Measurements from ENCODE around the gene RPL27.

Gene RPL27

DNA sequence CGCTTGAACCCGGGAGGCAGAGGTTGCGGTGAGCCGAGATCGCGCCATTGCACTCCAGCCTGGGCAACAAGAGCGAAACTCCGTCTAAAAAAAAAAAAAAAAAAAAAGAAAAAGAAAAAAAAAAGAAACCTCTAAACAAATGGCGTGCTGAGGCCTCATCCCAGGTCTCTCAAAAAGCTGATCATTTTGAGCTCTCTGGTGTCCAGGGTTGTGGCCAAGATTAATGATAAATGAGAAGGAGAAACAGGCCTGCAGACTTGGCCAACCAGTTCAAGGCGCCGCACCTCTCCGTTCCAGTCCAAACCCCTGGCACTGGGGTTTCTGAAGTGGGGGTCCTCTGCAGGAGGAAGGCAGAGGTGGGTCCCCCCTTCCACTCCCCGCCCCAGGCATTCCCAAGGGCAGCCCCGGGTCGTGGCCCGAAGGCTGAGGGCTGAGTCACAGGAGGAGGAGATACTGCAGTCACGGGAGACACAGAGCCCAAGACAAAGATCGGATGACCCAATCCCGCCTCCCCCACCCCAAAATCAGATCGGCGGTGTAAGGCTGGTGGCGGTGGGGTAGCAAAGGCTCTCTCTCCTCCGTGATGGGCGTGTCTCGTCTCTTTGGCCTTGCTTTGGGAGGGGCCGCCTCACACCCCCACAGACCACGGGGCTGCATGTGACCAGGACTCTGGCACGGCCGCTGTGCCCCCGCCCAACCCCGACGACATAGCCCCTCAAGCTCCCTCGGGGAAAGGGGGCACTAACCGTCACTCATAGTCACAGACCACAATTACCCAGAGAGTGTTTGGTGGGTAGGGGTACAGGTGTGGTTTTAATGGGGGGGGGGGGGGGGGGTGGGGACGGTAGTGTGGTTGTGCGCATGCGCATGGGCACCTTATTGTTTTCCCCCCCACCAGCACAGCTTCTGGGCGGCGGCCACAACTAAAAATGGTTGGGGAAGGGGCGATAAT lies 22.8 kb downstream of the RPL27 start:
- in situ Hi-C loops (cut with MboI; ENCODE audit: low sequenced_read_pairs) = no loop called here

DNA sequence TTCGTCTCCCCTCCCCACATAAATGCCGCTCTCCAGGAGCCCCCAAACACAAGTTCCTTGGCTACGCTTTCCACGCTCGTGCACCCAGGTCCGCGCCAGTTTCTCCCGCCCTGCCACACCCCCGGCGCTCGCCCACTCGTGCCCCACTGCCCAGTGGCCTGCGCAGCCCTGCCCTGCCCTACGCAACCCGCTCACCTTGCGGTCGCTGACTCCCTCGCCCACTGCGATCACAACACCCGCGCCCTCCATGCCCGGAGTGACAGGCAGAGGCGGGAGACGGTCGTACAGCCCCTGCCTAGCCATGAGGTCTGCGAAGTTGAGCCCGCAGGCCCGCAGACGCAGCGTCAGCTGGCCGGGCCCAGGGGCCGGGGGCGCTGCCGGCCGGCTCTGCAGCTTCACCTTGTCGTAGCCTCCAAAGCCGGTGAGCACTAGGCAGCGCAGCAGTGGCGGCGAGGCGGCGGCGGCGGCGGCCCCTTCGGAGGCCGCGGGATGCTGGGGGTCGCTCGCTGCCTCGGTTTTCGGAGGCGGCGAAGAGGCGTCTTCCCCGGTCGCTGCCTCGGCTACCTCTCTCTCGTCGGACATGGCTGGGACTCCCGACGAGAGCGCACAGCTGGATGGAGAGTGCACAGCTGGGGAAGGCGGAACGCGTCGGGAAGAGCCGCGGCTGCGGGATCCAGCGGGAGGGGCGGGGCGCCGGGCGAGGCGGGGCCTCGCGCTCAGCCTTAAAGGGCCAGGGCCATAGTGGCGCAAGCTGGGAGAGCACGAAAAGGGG lies 23.7 kb downstream of the RPL27 start, which contains the start of gene VAT1:
Gene VAT1 (minus strand): TSS at position 645 of the 772 bp plus-strand sequence. CDS start 63 bp downstream, at position 582.
- in situ Hi-C loops (cut with MboI; ENCODE audit: low sequenced_read_pairs) = no loop called here

DNA sequence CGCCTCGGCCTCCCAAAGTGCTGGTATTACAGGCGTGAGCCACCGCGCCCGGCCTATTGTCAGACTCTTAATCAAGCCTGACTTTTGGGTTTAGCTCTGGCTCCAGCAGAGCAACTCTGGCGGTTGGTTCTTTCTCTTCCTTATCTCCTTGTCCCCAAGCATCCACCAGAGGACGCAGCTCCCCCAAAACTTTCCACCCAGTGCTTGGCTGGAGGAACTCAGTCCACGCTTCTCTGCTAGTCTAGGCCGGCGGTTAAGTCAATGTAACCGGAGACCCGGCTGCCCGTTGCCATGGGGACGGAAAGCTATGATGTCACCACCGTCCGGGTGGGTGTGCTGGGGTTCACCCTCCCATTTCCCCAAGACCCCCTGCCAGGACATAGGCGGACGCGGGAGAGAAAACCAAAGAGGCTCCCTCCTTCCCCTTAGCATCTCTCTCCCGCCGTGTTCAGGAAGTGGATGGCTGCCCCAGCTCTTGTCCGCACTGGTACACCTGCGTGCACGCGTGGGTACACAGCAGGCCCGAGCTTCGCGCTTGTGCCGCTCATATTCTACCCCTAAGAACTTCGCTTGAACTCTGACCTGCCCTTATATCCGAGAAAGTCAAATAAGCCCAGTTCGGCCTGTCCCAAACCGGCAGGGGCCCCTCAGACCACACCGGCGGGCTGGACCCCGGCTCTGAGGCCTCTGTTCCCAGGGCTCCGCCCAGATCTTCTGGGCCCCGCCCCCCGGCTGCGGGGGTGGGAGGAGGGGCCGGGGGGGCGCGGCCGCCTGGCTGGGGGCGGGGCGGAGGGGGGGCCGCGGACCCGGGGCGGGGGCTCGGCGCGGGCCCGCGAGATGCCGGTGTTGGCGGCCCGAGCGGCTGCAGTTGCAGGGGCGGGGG lies 26.4 kb downstream of the RPL27 start, which contains the start of gene RND2:
Gene RND2 (plus strand): TSS at position 825 of the 883 bp plus-strand sequence. CDS start 117 bp downstream, outside the sequence.
- in situ Hi-C loops (cut with MboI; ENCODE audit: low sequenced_read_pairs) = no loop called here

DNA sequence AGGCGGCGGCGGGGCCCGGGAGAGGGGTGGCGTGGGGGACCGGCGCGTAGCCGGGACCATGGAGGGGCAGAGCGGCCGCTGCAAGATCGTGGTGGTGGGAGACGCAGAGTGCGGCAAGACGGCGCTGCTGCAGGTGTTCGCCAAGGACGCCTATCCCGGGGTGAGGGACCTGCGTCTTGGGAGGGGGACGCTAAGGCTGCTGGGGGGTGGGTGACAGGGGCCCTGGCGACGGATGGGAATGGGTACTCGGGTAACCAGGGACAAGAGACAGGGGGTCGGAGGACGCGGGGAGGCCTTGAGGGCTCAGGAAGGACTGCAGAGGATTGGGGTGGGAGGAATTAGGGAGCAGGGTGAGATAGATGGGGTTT lies 27.1 kb downstream of the RPL27 start:
- in situ Hi-C loops (cut with MboI; ENCODE audit: low sequenced_read_pairs) = no loop called here

DNA sequence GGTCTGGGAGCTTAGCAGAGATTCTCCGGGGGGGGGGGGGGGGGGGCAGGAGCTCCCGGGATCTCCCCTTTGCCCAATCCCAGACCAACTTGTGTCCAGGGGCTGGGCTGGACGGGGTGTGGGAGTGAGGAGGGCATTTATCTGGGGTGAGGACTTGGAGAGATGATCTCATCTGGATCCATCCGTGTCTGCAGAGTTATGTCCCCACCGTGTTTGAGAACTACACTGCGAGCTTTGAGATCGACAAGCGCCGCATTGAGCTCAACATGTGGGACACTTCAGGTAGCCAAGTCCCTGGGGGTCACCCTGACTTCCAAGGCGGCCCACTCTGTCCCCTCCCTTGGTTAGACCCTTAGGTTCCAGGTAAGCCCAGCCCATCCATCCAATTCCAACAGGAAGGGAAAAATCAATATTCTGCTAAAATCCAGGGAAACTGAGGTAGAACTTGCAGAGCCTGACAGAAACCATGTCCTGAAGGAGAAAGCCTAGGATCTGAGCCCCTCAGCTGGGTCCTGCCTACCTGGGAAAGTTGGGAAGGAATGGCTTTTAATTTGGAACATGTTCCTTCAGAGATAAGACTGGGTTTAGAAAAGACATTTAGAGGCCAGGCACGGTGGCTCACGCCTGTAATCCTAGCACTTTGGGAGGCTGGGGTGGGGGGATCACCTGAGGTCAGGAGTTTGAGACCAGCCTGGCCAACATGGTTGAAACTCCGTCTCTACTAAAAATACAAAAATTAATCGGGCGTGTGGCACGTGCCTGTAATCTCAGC lies 27.7 kb downstream of the RPL27 start:
- in situ Hi-C loops (cut with MboI; ENCODE audit: low sequenced_read_pairs) = no loop called here

DNA sequence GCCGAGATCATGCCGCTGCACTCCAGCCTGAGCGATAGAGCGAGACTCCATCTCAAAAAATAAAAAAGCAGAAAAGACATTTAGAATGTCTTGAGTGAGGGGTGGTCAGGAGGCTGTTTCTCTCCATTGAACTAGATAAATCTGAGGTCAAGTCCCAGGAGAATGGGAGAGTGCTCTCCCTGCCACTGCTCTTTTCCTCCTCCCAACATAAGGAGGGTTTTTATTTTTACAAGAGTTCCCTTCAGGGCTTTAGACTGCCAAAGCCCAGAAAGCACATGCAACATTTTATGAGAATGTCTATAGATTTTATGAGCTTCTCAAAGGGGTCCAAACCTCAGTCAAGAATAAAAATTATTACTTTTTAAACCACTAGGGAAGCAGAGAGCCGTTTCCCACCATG lies 28.4 kb downstream of the RPL27 start:
- in situ Hi-C loops (cut with MboI; ENCODE audit: low sequenced_read_pairs) = no loop called here

DNA sequence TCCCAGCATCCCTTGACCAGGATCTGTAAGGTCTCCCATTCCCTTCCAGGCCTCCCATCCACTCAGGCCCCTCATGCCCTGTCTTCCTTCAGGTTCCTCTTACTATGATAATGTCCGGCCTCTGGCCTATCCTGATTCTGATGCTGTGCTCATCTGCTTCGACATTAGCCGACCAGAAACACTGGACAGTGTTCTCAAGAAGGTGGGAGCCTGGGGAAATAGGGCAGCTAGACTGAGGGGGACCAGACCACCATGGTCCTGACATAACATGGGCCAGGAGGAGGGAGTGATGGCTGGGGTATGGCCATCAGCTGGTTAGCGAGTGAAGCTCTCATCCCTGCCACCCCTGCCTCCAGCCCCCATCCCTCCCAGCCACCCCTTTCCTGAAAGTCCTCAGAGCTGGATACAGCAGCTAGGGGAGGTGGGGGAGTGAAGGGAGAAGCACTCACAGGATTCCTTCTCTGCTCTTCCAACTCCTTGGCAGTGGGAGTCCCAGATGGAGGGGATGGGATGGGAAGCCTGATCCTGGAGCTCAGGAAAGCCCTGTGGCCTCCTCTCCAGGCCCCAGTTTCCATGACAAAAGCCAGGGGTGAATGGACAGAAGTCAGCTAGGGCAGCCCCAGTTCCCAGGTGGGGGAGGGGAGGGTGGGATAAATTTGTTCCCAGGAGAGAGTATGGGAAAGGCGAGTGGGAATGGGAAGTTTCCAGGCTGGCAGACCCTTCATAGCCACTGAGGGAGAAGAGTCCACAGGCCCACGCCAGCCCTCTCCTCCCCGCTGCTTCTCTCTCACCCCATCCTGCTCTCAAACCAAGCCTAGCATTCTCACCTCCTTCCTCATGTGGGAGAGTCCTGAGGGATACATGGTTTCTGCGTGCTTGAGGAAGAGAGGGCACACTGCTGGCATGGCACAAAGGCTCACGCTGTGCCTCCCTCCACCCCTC lies 29.1 kb downstream of the RPL27 start:
- in situ Hi-C loops (cut with MboI; ENCODE audit: low sequenced_read_pairs) = no loop called here

DNA sequence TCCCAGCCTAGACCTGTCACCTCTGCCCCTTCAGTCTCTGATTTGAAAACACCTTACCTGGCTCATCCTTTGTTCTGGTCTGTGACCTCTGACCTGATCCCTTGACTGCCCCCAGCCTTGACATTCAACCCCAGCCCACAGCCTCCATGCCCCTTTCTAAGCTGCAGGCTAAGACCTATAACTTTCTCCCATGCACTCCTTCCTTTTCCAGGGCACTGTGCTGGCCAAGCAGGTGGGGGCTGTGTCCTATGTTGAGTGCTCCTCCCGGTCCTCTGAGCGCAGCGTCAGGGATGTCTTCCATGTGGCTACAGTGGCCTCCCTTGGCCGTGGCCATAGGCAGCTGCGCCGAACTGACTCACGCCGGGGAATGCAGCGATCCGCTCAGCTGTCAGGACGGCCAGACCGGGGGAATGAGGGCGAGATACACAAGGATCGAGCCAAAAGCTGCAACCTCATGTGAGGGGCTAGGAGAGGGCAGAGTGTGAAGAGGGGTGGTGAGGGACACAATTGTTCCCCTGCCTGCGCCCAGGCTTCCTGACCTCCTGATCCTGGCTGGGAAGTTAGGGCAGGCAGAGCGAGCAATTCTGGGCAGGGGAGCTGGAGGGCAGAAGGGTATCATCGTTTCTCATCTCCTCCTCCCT lies 30.1 kb downstream of the RPL27 start:
- in situ Hi-C loops (cut with MboI; ENCODE audit: low sequenced_read_pairs) = no loop called here

DNA sequence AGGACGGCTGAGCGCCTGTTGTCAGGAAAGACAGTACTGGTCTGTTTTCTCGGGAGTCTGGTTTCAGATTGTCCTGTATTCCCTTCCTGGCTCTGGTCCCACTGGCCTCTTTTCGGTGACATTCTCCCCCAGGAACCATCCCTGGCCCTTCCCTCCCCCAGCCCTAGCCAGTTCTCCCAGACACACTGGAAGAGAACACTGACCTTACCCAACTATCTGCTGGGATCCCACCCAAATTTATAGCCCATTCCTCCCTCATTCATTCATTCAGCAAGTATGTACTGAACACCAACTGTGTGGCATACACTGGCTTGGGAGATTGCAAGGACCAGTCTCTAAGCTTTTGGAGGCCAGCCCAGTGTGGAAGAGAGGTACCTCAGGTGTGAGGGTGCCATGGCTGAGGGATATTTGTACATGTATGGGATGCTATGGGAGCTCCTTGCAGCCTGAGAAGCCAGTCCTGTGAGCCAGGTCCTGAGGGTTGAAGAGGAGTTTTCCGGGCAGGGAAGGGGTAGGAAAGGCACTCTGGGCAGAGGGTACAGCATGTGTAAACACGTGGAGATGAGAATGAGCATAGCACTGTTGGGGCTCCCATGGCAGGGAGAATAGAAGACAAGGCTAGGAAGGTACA lies 32.0 kb downstream of the RPL27 start:
- in situ Hi-C loops (cut with MboI; ENCODE audit: low sequenced_read_pairs) = no loop called here

DNA sequence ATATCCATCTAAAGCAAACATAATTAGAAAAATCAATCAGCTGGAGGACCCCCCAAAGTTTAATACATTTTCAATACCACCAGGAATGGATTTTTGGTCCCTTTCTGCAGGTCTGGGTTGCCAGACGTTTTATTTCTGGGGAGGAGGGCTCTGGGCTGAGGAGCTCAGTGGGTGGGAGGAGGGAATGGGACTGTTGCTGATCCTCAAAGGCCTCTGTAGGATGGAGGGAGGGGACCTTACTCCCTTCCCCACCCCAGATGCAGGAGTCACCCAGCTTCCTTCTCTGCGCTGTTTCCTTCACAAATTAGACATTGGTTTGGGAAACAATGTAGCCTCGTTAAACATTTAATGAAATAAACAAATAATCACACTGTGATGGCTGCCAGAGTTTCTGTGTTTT lies 33.4 kb downstream of the RPL27 start:
- in situ Hi-C loops (cut with MboI; ENCODE audit: low sequenced_read_pairs) = no loop called here

DNA sequence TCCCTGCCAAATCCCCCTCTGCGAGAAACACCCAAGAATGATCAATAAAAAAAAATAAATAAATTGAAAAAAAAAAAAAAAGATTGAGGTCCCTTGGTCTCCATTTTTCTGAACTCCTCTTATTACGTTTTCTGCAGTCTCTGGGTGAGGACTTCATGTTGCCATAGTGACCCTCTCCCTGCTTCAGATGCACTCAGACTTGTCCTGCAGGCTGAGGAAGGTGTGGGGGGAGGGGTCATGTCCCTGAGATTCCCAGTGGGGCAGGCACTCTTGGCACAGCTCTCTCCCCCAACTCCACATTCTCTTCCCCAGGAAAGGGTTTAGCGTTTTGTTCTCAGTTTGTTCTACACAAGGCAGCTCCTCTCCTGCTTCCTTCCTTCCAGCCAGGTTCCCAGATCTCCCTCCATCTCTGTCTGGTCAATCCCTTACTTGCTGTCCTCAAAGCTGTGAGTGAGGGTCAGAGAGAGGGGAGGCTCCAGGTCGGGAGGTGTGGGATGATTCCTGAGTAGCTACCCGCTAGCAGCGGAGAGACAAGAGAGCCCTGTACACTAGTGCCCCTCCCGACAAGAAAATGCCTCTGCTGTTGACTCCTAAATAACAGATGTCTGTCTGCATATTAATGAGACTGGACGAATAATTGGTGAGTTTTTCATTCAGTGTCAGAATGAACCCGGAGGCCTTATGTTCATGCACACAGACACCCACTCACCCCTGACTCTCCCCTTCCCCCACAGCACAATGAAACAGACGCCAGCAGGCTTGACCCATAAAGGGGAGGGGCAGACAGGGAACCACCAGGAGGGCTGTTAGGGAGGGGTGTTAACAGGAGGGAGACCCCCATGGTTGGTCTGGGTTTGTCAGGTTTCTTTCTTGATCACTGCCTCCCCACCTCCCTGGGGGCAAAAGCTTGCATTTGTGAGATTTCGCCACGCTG lies 36.0 kb downstream of the RPL27 start:
- in situ Hi-C loops (cut with MboI; ENCODE audit: low sequenced_read_pairs) = no loop called here

DNA sequence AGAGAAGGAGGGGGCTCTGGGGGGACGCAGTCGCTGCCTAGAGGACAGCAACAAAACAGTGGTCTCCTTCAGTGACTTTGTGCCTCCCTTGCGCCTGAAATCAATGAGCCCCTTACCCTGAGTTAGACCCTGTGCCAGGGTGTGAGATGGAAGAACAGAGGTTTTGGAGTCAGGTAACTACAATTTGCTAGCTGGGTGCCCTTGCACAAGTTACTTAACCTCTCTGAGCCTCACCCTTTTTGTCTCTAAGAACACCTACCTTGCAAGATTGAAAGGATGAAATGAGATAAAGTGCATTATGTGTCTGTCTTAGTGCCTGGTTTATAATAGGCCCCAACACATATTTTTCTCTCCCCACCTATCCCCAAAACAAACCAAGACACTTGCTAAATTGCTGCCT lies 36.7 kb downstream of the RPL27 start:
- in situ Hi-C loops (cut with MboI; ENCODE audit: low sequenced_read_pairs) = no loop called here

DNA sequence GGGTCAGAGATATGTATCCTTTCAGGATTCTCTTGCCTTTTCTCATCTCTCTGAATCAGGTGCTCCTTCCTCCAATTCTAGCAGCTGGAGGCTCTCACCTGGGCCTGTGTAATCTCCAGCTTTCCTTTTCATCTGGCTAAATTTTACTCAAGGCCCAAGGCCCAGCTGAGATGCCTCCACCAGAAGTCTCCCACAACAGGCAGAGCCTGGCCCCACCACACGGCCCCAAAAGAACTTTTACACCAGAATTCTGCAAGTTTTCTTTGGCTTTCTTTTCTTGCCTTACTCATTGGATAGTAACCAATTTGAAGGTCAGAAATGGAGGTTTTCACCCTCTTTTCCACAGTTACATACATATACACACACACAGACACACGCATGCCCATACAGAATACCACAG lies 41.4 kb downstream of the RPL27 start:
- in situ Hi-C loops (cut with MboI; ENCODE audit: low sequenced_read_pairs) = no loop called here

DNA sequence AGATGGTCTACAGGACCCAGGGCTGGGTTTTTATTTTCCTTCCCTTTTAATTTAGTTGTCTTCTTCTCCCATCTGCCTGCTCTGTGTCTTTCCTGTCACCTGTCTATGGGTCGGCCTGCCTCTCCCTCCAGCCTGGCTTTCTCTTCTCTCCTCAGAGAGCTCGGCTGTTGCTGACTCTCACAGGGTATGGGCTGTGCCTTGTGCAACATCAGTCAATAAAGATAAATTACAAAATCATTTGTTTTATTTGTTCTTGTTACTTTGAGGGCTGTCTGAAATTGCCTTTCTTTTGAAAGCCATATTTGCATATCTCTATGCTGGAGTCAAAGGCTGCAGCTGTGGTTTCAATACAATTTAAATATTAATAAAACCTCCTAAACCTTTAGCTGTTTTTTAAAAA lies 42.4 kb downstream of the RPL27 start:
- in situ Hi-C loops (cut with MboI; ENCODE audit: low sequenced_read_pairs) = no loop called here

DNA sequence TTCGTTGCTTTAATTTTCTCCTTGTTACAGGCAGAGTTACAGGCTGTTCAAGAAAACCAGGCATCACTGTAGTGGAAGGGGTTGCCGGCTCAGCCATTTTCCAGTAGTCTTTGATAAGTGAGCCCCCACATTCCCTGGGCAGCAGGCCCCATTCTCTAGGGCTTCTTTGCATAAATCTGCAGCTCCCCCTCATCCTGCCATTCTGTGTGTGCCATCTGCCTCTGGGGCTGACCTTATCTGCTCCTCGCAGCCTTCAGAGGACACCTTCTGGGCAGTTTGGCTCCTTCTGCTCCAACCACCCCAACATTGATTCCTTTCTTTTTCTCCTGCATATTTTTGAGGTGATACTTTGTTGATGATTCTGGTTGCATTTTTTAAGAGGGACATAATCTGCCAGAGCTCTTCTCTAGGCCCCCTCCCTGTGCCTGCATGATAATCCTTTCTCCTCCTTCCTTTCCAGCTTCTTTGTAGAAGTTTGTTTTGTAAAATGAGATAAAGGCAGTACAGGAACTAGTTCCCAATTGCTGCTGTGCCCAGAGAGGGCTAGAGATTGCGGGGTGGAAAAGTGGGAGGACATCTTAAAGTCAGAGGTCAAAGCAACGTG lies 43.9 kb downstream of the RPL27 start:
- in situ Hi-C loops (cut with MboI; ENCODE audit: low sequenced_read_pairs) = no loop called here

DNA sequence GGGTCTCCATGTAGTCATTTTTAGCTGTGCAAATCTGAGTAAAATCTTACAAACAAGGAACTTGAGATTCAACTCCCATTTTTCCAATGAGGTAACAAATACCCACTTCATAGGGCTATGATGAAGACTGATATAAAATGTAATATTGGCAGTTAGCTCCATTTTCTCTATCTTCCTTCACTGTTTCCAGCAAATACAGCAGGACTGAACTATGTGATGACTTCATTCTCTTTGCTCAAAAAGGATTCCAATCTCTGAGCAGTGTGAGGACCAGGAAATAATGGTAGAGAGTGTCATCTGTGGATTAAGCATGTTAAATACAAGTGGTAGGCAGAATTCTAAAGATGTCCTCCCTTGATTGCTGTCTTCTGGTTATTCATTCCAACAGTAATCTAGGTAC lies 45.1 kb downstream of the RPL27 start:
- in situ Hi-C loops (cut with MboI; ENCODE audit: low sequenced_read_pairs) = no loop called here

DNA sequence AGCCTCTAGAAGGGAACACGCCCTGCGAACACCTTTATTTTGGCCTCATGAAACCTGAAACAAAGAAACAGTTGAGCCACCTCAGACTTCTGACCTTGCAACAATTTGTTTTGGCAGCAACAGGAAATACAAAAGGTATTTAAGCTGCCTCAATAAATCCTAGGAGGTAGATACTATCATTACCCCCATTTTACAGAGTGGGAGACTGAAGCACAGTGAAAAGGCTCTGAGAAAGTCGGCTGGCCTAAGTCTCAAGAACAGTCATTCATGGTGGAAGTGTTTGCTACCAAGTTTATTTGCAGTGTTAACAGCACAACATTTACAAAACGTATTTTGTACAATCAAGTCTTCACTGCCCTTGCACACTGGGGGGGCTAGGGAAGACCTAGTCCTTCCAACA lies 45.8 kb downstream of the RPL27 start:
- in situ Hi-C loops (cut with MboI; ENCODE audit: low sequenced_read_pairs) = no loop called here
